ENCODE data around the gene TMEM169. TPM values are rescaled to one million over a fixed set of nuclear protein-coding genes. Genes with fewer than 3 reads are reported as not detected.

Gene TMEM169, protein sequence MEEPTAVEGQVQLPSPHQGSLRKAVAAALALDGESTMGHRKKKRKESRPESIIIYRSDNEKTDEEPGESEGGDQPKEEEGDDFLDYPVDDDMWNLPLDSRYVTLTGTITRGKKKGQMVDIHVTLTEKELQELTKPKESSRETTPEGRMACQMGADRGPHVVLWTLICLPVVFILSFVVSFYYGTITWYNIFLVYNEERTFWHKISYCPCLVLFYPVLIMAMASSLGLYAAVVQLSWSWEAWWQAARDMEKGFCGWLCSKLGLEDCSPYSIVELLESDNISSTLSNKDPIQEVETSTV
- polyA plus RNA-seq: 1.9 and 2.9 TPM in 2 replicates

DNA sequence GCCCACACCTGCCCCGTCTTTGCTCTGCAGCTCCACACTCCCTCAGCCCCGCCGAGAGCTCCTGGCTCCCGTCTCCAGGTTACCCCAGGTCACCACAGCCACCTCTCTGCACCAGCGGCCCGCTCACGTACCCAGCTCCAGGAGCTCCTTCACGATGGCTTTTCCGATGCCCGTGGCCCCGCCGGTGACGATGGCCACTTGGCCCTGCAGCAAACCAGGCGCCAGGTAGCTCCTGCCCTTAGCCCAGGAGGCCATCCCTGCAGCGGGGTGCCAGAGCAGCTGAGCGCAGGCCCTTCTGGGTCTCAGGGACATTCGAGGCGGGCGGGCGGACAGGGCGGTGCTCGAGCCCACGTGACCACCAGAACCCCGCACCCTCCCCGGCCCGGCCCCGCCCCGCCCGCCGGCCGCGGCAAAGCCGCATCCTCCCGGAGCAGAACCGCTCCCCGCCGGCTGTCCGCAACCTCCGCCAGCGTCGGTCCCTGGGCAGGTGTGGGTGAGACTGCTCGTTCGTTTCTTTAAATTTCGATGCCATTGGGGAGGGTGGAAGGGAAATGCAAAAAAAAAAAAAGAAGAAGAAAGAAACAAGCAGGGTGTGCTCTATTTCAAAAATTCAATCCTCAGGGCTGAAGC, at the start of gene TMEM169, which contains the start of gene PECR:
TSS of gene TMEM169 (plus strand) at position 433 of the 630 bp plus-strand sequence. CDS start 14,045 bp downstream, outside the sequence.
TSS of gene PECR (minus strand) at position 323 of the 630 bp plus-strand sequence. CDS start at position 255, 68 bp downstream.

DNA sequence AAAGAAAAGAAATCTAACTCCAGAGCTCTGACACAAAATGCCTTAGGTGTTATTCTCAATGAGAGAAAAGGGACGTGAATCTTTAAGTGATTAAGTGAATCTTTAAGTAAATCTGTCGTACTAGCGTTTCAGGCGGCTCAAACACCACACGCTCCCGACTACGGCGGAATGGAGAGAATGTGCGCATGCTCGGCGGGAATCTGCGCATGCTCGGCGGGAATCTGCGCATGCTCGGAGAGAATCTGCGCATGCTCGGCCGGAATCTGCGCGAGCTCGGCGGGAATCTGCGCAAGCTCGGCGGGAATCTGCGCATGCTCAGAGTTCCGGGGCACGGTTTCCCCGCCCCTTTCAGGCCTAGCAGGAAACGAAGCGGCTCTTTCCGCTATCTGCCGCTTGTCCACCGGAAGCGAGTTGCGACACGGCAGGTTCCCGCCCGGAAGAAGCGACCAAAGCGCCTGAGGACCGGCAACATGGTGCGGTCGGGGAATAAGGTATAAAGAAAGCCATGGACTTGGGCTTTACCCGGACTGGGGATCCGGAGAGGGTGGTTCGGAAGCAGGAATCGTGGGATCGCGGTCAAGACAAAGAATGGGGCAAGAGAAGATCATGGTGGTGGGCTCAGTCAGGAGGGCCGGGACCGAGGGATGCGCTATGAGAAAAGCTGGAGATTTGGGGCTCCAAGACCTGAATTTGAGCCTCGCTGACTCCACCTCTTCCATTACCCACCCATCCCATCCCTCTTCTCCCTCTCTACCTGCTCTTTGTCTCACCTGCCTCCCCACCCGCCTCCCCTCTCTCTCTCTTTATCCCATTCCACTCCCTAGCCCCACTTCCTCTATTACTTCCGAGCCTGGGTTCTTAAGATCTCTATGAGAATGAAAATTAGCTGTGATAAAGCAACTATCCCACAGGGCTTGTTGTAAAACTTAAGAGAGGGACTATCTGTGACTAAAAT, 27.5 kb downstream of the TMEM169 start, which contains the start of gene XRCC5:
TSS of gene XRCC5 (plus strand) at position 382 of the 955 bp plus-strand sequence. CDS start at position 471, 89 bp downstream.

Other genes with a start within 250 kb of the TMEM169 start
- gene MREG, start 68.4 kb upstream of the TMEM169 start, polyA plus RNA-seq: 21.9 and 31.7 TPM in 2 replicates
- 2.4 and 5.4 TPM in 2 replicates for gene PECR, start 110 bp upstream of the TMEM169 start, polyA plus RNA-seq
- 357 and 369 TPM in 2 replicates for gene XRCC5, start 27.4 kb downstream of the TMEM169 start, polyA plus RNA-seq

All from Purkinje cell (primary cell).